ENCODE measurements around the gene DRAP1. TPM values are rescaled to one million over a fixed set of nuclear protein-coding genes. Genes with fewer than 3 reads are reported as not detected.

The DRAP1 gene
- total RNA-seq, 1 donor from 2014 or later: 66.1 TPM

DNA sequence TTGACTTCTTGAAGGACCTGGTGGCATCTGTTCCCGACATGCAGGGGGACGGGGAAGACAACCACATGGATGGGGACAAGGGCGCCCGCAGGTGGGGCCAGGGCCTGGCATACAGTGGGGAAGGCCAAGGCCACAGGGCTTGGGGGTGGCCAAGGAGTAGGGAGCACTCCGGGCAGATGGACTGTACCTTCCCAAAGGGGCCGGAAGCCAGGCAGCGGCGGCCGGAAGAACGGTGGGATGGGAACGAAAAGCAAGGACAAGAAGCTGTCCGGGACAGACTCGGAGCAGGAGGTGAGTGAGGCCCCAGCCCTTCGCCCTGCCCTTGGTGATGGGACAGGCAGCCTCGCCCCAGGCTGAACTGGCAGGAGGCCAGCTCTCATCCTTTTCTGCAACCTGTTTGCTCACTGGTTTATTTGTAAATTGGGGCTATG lies 1.2 kb downstream of the DRAP1 start:
- Mint-ChIP-seq H3K27ac (no peak overlapping the region), H3K4me1 (ENCODE audit: unreplicated experiment) (peaks cover 10% of the 10 kb centered on the region), H3K9me3 (no peaks in the 10 kb centered on the region), H3K27me3 (no peaks in the 10 kb centered on the region), H3K4me3 (peak overlapping the region; percentile 91), H3K36me3 (peaks cover 4% of the 10 kb centered on the region)
- DNase-seq (ENCODE audit: extremely low spot score, unreplicated experiment): no peak
- TF ChIP-seq, protein P1, sequence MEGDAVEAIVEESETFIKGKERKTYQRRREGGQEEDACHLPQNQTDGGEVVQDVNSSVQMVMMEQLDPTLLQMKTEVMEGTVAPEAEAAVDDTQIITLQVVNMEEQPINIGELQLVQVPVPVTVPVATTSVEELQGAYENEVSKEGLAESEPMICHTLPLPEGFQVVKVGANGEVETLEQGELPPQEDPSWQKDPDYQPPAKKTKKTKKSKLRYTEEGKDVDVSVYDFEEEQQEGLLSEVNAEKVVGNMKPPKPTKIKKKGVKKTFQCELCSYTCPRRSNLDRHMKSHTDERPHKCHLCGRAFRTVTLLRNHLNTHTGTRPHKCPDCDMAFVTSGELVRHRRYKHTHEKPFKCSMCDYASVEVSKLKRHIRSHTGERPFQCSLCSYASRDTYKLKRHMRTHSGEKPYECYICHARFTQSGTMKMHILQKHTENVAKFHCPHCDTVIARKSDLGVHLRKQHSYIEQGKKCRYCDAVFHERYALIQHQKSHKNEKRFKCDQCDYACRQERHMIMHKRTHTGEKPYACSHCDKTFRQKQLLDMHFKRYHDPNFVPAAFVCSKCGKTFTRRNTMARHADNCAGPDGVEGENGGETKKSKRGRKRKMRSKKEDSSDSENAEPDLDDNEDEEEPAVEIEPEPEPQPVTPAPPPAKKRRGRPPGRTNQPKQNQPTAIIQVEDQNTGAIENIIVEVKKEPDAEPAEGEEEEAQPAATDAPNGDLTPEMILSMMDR (conservative IDR thresholded peaks at IDR 0.05): no peak

DNA sequence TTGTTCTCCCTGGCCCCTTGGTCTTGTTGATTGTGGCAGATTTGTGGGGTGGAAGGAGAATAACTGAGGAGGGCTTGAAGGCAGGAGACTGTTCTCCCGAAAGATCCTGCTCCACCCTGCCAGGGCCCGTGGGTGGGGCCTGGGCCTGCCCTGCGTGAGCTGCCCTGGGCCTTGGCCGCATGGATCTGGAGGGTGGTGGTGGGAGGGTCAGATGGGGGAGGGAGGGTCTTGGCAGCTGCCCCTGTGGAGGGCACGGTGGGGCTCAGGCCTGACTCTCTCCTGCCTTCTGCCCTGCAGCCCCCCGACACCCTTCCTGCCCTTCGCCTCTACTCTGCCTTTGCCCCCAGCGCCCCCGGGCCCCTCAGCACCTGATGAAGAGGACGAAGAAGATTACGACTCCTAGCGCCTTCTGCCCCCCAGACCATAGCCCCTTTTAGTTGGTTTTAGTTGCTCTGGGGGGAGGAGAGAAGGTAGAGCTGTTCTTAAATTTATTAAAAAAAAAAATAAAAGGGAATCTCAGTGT lies 1.9 kb downstream of the DRAP1 start:
- H3K4me3 Mint-ChIP-seq: no peak overlapping the region
- TF ChIP-seq, protein P1 (conservative IDR thresholded peaks at IDR 0.05): no peak
- H3K9me3 Mint-ChIP-seq: no peaks in the 10 kb centered on the region
- no peak for DNase-seq (ENCODE audit: extremely low spot score, unreplicated experiment)
- no peaks in the 10 kb centered on the region for H3K27me3 Mint-ChIP-seq
- H3K36me3 Mint-ChIP-seq: peaks cover 4% of the 10 kb centered on the region
- H3K4me1 Mint-ChIP-seq (ENCODE audit: unreplicated experiment): peaks cover 10% of the 10 kb centered on the region
- H3K27ac Mint-ChIP-seq: no peak overlapping the region

DNA sequence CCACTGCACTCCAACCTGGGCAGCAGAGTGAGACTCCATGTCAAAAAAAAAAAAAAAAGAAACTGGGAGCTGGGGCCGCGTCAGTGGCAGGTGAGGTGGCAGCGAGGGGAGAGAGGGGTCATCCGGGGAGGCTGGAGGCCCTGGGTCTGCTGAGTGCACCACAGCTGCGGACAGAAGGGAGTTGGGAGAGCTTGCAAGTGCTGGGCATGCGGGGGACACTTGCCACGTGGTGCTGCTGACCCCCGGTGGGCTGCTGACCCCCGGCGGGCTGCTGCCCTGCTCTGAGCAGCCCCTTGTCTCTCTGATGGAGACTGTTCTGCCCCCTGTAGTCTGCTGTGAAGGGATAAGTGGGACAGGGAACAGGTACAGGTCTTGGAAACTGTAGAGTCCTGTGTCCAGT lies 2.6 kb downstream of the DRAP1 start:
- Mint-ChIP-seq H3K27ac (no peak overlapping the region), H3K4me3 (peak overlapping the region; percentile 20), H3K9me3 (no peaks in the 10 kb centered on the region), H3K27me3 (no peaks in the 10 kb centered on the region), H3K36me3 (peaks cover 4% of the 10 kb centered on the region), H3K4me1 (ENCODE audit: unreplicated experiment) (peaks cover 4% of the 10 kb centered on the region)
- no peak for DNase-seq (ENCODE audit: extremely low spot score, unreplicated experiment)
- TF ChIP-seq, protein P1 (conservative IDR thresholded peaks at IDR 0.05): no peak

DNA sequence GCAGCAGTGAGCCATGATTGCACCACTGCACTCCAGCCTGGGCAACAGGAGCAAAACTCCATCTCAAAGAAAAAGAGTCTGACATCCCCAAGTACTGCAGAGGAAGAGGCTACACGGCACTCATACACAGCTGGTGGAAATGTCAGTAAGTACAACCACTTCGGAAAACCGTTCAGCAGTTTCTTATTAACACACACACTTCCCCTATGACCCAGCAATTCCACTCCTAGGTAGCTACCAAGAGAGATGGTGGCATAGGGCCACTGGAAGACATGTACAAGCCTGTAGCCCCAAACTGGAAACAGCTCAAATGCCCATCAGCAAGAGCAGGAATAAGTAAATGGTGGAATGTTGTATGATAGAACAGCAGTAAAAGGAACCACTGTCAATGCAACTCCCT lies 3.3 kb downstream of the DRAP1 start:
- peaks cover 4% of the 10 kb centered on the region for H3K36me3 Mint-ChIP-seq
- no peaks in the 10 kb centered on the region for H3K27me3 Mint-ChIP-seq
- peak overlapping the region; percentile 20 for H3K4me3 Mint-ChIP-seq
- no peaks in the 10 kb centered on the region for H3K4me1 Mint-ChIP-seq (ENCODE audit: unreplicated experiment)
- DNase-seq (ENCODE audit: extremely low spot score, unreplicated experiment): no peak
- TF ChIP-seq, protein P1 (conservative IDR thresholded peaks at IDR 0.05): no peak
- no peaks in the 10 kb centered on the region for H3K9me3 Mint-ChIP-seq
- H3K27ac Mint-ChIP-seq: no peak overlapping the region

DNA sequence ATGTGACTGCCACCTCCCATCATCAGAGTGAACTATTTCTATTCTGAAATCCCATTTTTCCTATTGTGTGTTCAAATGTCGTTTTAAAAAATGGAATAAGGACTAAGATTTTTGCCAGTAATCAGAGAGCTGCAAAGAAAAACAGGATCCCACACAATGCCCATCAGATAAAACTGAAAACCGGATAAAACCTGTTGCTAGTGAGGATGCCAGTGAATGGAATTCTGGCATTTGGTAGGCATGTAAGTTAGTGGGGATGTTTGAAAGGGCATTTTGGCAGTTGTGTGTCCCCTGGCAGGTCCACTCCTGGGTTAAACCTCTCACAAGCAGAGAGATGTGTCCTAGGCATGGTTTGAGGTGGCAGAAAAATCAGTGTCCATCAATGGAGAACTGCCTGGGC lies 6.2 kb downstream of the DRAP1 start:
- no peak overlapping the region for H3K27ac Mint-ChIP-seq
- DNase-seq (ENCODE audit: extremely low spot score, unreplicated experiment): no peak
- peaks cover 4% of the 10 kb centered on the region for H3K36me3 Mint-ChIP-seq
- no peaks in the 10 kb centered on the region for H3K27me3 Mint-ChIP-seq
- no peaks in the 10 kb centered on the region for H3K9me3 Mint-ChIP-seq
- H3K4me1 Mint-ChIP-seq (ENCODE audit: unreplicated experiment): no peaks in the 10 kb centered on the region
- TF ChIP-seq, protein P1 (conservative IDR thresholded peaks at IDR 0.05): no peak
- H3K4me3 Mint-ChIP-seq: no peak overlapping the region

All from type B pancreatic cell (in vitro differentiated cells).